Thyroid gland (tissue), 4 donors: ENCODE data around the gene COL11A2. TPM values are rescaled to one million over a fixed set of nuclear protein-coding genes. Genes with fewer than 3 reads are reported as not detected.

Experiments used
- DNase-seq, 2 donors: peaks; one replicate each; pipeline ENCODE4 v3.0.0-alpha.2; 2019
- H3K27ac ChIP-seq, 3 donors: fragments of 200-600 bp; sonication (generic); 1 replicate in 2 of 3; 2 replicates in 1 of 3; pipeline ENCODE4 v1.5.1; 2016 to 2019; ENCODE audit warnings: mild to moderate bottlenecking in 1 of 3, moderate library complexity in 1 of 3
- H3K27me3 ChIP-seq: fragments of 200-600 bp; sonication (generic); one replicate; pipeline ENCODE4 v1.5.1; 2019
- H3K36me3 ChIP-seq, 2 donors: fragments of 200-600 bp; sonication (generic); one replicate each; pipeline ENCODE4 v1.5.1; 2016 to 2019
- H3K4me1 ChIP-seq, 2 donors: fragments of 200-600 bp; sonication (generic); one replicate each; pipeline ENCODE4 v1.5.1; 2017 to 2019
- H3K4me3 ChIP-seq, 3 donors: fragments of 200-600 bp; sonication (generic); replicated peaks in 1 of 3; 1 replicate in 2 of 3; 2 replicates in 1 of 3; pipeline ENCODE4 v1.5.1; 2016; ENCODE audit warnings: mild to moderate bottlenecking in 1 of 3
- H3K9me3 ChIP-seq: fragments of 200-600 bp; sonication (generic); one replicate; pipeline ENCODE4 v1.5.1; 2017
- POLR2A ChIP-seq, 2 donors: fragments of 450-650 bp; IDR thresholded peaks; one replicate each; pipeline ENCODE4 v1.6.1; 2017; ENCODE audit warnings: antibody characterized with exemption in 2 of 2, mild to moderate bottlenecking in 2 of 2, moderate library complexity in 1 of 2
- WGBS, 2 donors: methylation state at CpG; one replicate each; pipeline ENCODE4 v1.1.5; 2017; 5-methylcytosine and 5-hydroxymethylcytosine counted together
- intact Hi-C: fragments of 100-400 bp; cut with DNase I; formaldehyde crosslinking; loops from one replicate; pipeline ENCODE4 v1.15.1; 2023
- total RNA-seq, 4 donors: library from RNA; depleted of rRNA; stranded (reverse); fragments of >200 nt; gene quantifications; one replicate each; pipeline ENCODE4 v1.2.3, GENCODE V29; 2016
- TF ChIP-seq, protein P1 (sequence below), 6 experiments: fragments of 200-600 bp in 3 of 6; fragments of 450-650 bp in 3 of 6; sonication (generic) in 3 of 6; IDR thresholded peaks; one replicate each; pipeline ENCODE4 v1.5.1; 2016 to 2019; ENCODE audit warnings: antibody characterized with exemption in 6 of 6, mild to moderate bottlenecking in 2 of 6, inconsistent platforms in 1 of 6, moderate library complexity in 1 of 6

COL11A2 gene
- total RNA-seq, 4 donors from 2014 or later: 0.68 to 2.8 (median 2.0) TPM

DNA sequence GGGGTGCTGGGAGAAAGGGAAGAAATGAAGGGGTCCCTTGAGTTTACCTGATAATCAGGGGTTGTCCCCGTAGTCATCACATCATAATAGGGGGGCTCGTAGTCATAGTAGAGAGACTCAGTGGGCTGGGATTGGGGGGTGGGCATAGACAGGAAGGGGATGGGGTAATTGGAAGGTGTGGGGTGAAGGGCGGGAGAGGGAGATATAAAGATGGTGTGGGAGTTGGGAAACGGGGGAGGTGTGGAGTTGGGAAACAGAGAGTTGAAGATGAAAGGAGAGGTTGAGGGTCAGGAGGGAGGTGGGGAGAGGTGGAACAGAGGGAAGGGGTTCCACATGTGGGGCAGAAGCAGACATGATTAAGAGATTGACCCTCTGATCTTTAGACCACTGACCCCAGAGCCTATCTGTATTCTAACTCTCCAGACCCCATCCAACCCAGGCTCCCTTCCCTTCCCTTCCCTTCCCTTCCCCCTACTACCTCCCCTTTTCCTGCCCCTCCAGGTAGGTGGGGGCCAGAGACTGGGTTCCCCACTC, 6.5 kb downstream of the COL11A2 start:
- no peaks in the 10 kb centered on the region for H3K27me3 ChIP-seq
- intact Hi-C loops: no loop called here
- WGBS, 2 donors: 84 to 91% methylated on average over 4 of the region's 4 CpGs
- no peaks in the 10 kb centered on the region for H3K36me3 ChIP-seq
- no peak overlapping the region for H3K4me3 ChIP-seq
- no peak overlapping the region for H3K27ac ChIP-seq
- DNase-seq: no peak
- no peaks in the 10 kb centered on the region for H3K9me3 ChIP-seq
- TF ChIP-seq POLR2A (IDR thresholded peaks at IDR 0.05): no peak
- TF ChIP-seq, protein P1, sequence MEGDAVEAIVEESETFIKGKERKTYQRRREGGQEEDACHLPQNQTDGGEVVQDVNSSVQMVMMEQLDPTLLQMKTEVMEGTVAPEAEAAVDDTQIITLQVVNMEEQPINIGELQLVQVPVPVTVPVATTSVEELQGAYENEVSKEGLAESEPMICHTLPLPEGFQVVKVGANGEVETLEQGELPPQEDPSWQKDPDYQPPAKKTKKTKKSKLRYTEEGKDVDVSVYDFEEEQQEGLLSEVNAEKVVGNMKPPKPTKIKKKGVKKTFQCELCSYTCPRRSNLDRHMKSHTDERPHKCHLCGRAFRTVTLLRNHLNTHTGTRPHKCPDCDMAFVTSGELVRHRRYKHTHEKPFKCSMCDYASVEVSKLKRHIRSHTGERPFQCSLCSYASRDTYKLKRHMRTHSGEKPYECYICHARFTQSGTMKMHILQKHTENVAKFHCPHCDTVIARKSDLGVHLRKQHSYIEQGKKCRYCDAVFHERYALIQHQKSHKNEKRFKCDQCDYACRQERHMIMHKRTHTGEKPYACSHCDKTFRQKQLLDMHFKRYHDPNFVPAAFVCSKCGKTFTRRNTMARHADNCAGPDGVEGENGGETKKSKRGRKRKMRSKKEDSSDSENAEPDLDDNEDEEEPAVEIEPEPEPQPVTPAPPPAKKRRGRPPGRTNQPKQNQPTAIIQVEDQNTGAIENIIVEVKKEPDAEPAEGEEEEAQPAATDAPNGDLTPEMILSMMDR (IDR thresholded peaks at IDR 0.05): no peak
- H3K4me1 ChIP-seq: no peaks in the 10 kb centered on the region

DNA sequence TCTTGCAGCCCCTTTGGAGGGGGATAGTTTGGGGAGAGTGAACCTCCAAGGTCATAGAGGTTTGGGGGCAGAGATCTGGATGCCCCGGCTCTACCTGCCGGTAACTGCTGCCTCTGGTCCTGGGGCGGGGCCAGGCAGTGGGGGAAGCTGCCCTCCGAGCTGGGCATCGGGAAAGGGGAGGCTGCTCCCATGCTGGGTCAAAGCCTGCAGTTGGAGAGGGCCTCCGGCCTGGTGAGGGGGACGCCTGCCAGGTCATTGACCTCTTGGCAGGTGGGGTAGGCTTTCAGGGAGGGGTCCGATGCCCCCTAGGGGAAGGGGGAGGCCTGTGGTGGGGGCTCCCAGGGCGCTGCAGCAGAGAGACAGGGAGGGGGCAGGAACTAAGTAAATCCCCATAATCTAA, 7.1 kb downstream of the COL11A2 start:
- no peak for DNase-seq
- no peak for TF ChIP-seq POLR2A (IDR thresholded peaks at IDR 0.05)
- TF ChIP-seq, protein P1 (IDR thresholded peaks at IDR 0.05): no peak
- H3K36me3 ChIP-seq: no peaks in the 10 kb centered on the region
- H3K4me3 ChIP-seq: no peak overlapping the region
- H3K27me3 ChIP-seq: no peaks in the 10 kb centered on the region
- H3K4me1 ChIP-seq: no peaks in the 10 kb centered on the region
- H3K9me3 ChIP-seq: no peaks in the 10 kb centered on the region
- H3K27ac ChIP-seq: no peak overlapping the region
- intact Hi-C loops: no loop called here
- 78 to 80% methylated on average over 8 to 9 of the region's 9 CpGs for WGBS, 2 donors

DNA sequence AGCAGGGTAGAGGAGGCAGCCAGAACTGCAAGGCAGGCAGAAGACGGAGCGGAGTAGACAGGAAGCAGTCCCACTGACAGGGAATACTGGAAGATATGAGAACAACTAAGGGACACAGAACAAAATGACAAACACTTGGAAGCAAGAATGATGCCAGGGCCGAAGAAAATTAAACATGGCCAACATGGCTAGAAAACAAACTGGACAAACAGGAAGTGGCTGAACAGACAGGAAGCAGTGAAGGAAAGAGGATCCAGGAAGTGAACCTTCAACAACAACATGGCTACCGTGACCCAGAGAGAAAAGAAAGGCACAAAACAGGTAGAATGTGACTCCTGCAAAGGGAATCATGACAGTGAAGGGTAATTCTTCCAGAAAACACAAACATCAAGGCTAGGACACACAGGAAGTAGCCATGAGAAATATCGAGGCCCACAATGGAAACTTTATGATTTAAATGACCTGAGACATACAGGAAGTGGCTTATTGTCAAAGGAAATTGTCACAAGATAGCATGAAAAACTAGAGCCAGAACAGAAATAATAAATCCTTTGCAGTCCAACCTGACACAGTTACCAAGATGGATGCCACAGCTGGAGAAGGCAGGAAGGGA, 9.1 kb downstream of the COL11A2 start:
- Histone ChIP-seq H3K36me3 (no peaks in the 10 kb centered on the region), H3K9me3 (no peaks in the 10 kb centered on the region), H3K4me3 (no peak overlapping the region), H3K4me1 (no peaks in the 10 kb centered on the region), H3K27ac (no peak overlapping the region), H3K27me3 (no peaks in the 10 kb centered on the region)
- intact Hi-C loops: no loop called here
- 81 to 83% methylated on average over 5 of the region's 5 CpGs for WGBS, 2 donors
- no peak for DNase-seq
- TF ChIP-seq, protein P1 (IDR thresholded peaks at IDR 0.05): no peak
- TF ChIP-seq POLR2A (IDR thresholded peaks at IDR 0.05): no peak

DNA sequence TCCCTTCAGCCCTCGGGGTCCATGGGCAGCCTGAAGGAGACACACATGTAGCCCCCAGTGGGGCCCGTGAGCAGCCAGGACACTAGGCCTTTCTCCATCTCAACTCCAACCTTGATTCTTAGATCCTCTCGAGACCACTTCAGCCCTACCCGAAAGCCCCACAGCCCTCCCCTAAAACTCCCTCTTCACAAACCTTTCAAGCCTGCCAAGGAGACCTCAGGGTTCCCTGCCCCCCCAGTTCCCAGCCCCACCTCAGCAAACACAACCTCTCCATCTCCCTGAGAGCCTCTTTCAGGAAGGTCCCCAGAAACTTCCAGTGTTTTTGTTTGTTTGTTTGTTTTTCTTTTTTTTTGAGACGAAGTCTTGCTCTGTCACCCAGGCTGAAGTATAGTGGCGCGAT, 11.1 kb downstream of the COL11A2 start:
- intact Hi-C loops: no loop called here
- Histone ChIP-seq H3K4me1 (no peaks in the 10 kb centered on the region), H3K9me3 (no peaks in the 10 kb centered on the region), H3K27me3 (no peaks in the 10 kb centered on the region), H3K4me3 (no peak overlapping the region), H3K27ac (no peak overlapping the region), H3K36me3 (no peaks in the 10 kb centered on the region)
- TF ChIP-seq, protein P1 (IDR thresholded peaks at IDR 0.05): no peak
- no peak for TF ChIP-seq POLR2A (IDR thresholded peaks at IDR 0.05)
- peak; percentile 53 to 72 for DNase-seq
- WGBS, 2 donors: 47 to 58% methylated on average over 7 of the region's 7 CpGs

DNA sequence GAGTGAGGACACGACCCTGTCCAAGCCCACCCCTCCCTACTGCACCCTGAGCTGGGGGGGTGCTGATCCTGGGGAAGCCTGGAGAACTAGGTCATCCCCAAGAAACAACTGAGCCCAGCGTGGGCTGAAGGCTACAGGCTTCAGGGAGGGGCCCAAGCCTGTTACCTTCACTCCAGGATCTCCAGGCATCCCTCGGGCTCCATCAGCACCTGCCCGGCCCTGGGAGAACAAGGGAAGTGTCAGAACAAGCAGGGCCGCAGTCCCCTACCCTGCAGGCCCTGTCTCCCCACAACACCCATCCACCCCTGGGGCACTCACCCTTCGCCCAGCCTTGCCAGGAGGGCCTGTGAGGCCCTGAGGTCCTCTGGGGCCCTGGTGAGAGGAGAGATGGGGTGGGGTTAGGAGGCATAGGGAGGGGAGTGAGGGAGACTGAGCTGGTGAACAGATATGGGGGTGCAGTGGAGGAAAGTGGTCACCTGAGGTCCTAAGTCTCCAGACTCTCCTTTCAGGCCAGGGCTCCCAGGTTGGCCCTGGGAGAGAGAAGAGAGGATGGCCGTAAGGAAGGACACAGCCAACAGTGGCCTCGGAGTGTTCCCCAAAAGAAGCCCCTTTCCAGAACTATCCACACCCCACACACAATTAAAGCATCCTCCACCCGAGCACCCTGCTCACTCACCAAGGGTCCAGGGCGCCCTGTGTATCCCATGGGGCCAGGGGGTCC, 13.4 kb downstream of the COL11A2 start:
- Histone ChIP-seq H3K4me1 (no peaks in the 10 kb centered on the region), H3K36me3 (no peaks in the 10 kb centered on the region), H3K27me3 (no peaks in the 10 kb centered on the region), H3K9me3 (no peaks in the 10 kb centered on the region), H3K27ac (no peak overlapping the region), H3K4me3 (no peak overlapping the region)
- WGBS, 2 donors: 87 to 92% methylated on average over 8 to 9 of the region's 10 CpGs
- intact Hi-C loops: no loop called here
- no peak for TF ChIP-seq POLR2A (IDR thresholded peaks at IDR 0.05)
- TF ChIP-seq, protein P1 (IDR thresholded peaks at IDR 0.05): no peak
- no peak for DNase-seq
